CD14-positive monocyte (primary cell): ENCODE data around the gene GPATCH1. TPM values are rescaled to one million over a fixed set of nuclear protein-coding genes. Genes with fewer than 3 reads are reported as not detected.
"Not testable (repeated sequence)": the region's sequence is repeated elsewhere in the genome, so short reads cannot be mapped to it uniquely, and the experiment has no call there.

Experiments used
- DNase-seq, 3 donors: peaks; one replicate each; pipeline ENCODE4 v3.0.0-alpha.2; 2011 to 2022
- H2AFZ ChIP-seq: 2 replicates; pipeline ENCODE4 v1.6.0; 2012; ENCODE audit warnings: mild to moderate bottlenecking, low read depth, low read length, inconsistent platforms; ENCODE audit not compliant: insufficient read depth, poor library complexity, severe bottlenecking
- H3K27ac ChIP-seq, 2 donors: 1 replicate in 1 of 2; 2 replicates in 1 of 2; pipeline ENCODE4 v1.5.1; 2012 to 2013; ENCODE audit warnings: low read length in 2 of 2, control low read depth in 1 of 2, inconsistent platforms in 1 of 2, low read depth in 1 of 2, mild to moderate bottlenecking in 1 of 2
- H3K27me3 ChIP-seq, 2 donors: one replicate each; pipeline versions ENCODE4 v1.6.0 to v1.6.1; 2011 to 2013; ENCODE audit warnings: low read length in 2 of 2; ENCODE audit not compliant: control insufficient read depth in 2 of 2, insufficient read depth in 2 of 2
- H3K36me3 ChIP-seq, 2 donors: replicated peaks in 1 of 2; 1 replicate in 1 of 2; 2 replicates in 1 of 2; pipeline versions ENCODE4 v1.5.1 to v1.6.1; 2012 to 2013; ENCODE audit warnings: low read length in 2 of 2, control low read depth in 1 of 2, inconsistent platforms in 1 of 2, mild to moderate bottlenecking in 1 of 2; ENCODE audit not compliant: insufficient read depth in 2 of 2, control insufficient read depth in 1 of 2
- H3K4me1 ChIP-seq, 2 donors: 1 replicate in 1 of 2; 2 replicates in 1 of 2; pipeline versions ENCODE4 v1.5.1 to v1.6.1; 2012 to 2013; ENCODE audit warnings: low read length in 2 of 2, control low read depth in 1 of 2, inconsistent platforms in 1 of 2, mild to moderate bottlenecking in 1 of 2, moderate library complexity in 1 of 2; ENCODE audit not compliant: insufficient read depth in 2 of 2, control insufficient read depth in 1 of 2
- H3K4me2 ChIP-seq: replicated peaks from 2 replicates; pipeline ENCODE3; 2012; ENCODE audit warnings: low read length, moderate library complexity, mild to moderate bottlenecking; ENCODE audit not compliant: poor library complexity, severe bottlenecking; ENCODE audit errors: extremely low read depth
- H3K4me3 ChIP-seq, 3 experiments: fragments of 200-600 bp in 1 of 3; sonication (generic) in 1 of 3; replicated peaks in 1 of 3; 1 replicate in 2 of 3; 2 replicates in 1 of 3; pipeline ENCODE4 v1.5.1; 2011 to 2013; ENCODE audit warnings: low read length in 3 of 3, mild to moderate bottlenecking in 3 of 3, control low read depth in 2 of 3, low read depth in 2 of 3, inconsistent platforms in 1 of 3, moderate library complexity in 1 of 3
- H3K79me2 ChIP-seq: 2 replicates; pipeline ENCODE4 v1.6.0; 2012; ENCODE audit warnings: mild to moderate bottlenecking, control low read depth, inconsistent platforms, low read length, moderate library complexity; ENCODE audit not compliant: insufficient read depth
- H3K9ac ChIP-seq: 2 replicates; pipeline ENCODE4 v1.6.0; 2017; ENCODE audit warnings: low read length, mild to moderate bottlenecking; ENCODE audit not compliant: insufficient read depth, poor library complexity, severe bottlenecking
- H3K9me3 ChIP-seq, 2 donors: replicated peaks in 1 of 2; 1 replicate in 1 of 2; 2 replicates in 1 of 2; pipeline versions ENCODE4 v1.5.1 to v1.6.1; 2012 to 2013; ENCODE audit warnings: low read length in 2 of 2, control low read depth in 1 of 2; ENCODE audit not compliant: control insufficient read depth in 1 of 2, insufficient read depth in 1 of 2
- H4K20me1 ChIP-seq: 2 replicates; pipeline ENCODE4 v1.6.0; 2012; ENCODE audit warnings: mild to moderate bottlenecking, low read length, control low read depth, moderate library complexity; ENCODE audit not compliant: insufficient read depth
- H3K27ac Mint-ChIP-seq, 7 donors: one replicate each; pipeline ENCODE4 v1.8.0; 2020; ENCODE audit warnings: mild to moderate bottlenecking in 7 of 7, mixed read lengths in 7 of 7, moderate library complexity in 6 of 7, inconsistent platforms in 2 of 7
- H3K27me3 Mint-ChIP-seq, 3 donors: one replicate each; pipeline ENCODE4 v1.8.0; 2021 to 2022; ENCODE audit warnings: low read depth in 3 of 3, mild to moderate bottlenecking in 3 of 3, mixed read lengths in 3 of 3, moderate library complexity in 3 of 3, inconsistent platforms in 1 of 3
- H3K36me3 Mint-ChIP-seq, 2 donors: one replicate each; pipeline ENCODE4 v1.8.0; 2020; ENCODE audit warnings: mixed read lengths in 2 of 2, inconsistent platforms in 1 of 2, mild to moderate bottlenecking in 1 of 2
- H3K4me1 Mint-ChIP-seq: one replicate; pipeline ENCODE4 v1.8.0; 2020; ENCODE audit warnings: mild to moderate bottlenecking, mixed read lengths
- H3K4me3 Mint-ChIP-seq, 2 donors: one replicate each; pipeline ENCODE4 v1.8.0; 2020; ENCODE audit warnings: mild to moderate bottlenecking in 2 of 2, mixed read lengths in 2 of 2, moderate library complexity in 1 of 2
- H3K9me3 Mint-ChIP-seq, 7 donors: one replicate each; pipeline ENCODE4 v1.8.0; 2020 to 2022; ENCODE audit warnings: mixed read lengths in 7 of 7, mild to moderate bottlenecking in 6 of 7, moderate library complexity in 6 of 7, inconsistent platforms in 2 of 7
- WGBS: methylation state at CpG from one replicate; pipeline ENCODE4 v1.1.5; 2013; ENCODE audit warnings: missing lambda C conversion rate; ENCODE audit not compliant: insufficient coverage; 5-methylcytosine and 5-hydroxymethylcytosine counted together
- intact Hi-C, 2 donors: fragments of 100-400 bp; cut with micrococcal nuclease; formaldehyde crosslinking; loops; one replicate each; pipeline versions ENCODE4 v1.15.0 to v1.15.1; 2023
- polyA plus RNA-seq, 3 donors: library from polyadenylated mRNA; depleted of rRNA in 1 of 3; unstranded in 2 of 3; stranded (reverse) in 1 of 3; fragments of 300-500 nt in 2 of 3; fragments of >200 nt in 1 of 3; fragmentation: Illumina TruSeq in 2 of 3; gene quantifications; 1 replicate in 2 of 3; 2 replicates in 1 of 3; pipeline ENCODE4 v1.2.3, GENCODE V29; 2012 to 2021
- TF ChIP-seq, protein P1 (sequence below): fragments of 200-600 bp; IDR thresholded peaks from one replicate; pipeline ENCODE4 v1.8.0; 2022; ENCODE audit warnings: antibody characterized with exemption, mild to moderate bottlenecking

GPATCH1 gene
- polyA plus RNA-seq, 3 donors: 1.4 to 6.8 (median 4.0) TPM

DNA sequence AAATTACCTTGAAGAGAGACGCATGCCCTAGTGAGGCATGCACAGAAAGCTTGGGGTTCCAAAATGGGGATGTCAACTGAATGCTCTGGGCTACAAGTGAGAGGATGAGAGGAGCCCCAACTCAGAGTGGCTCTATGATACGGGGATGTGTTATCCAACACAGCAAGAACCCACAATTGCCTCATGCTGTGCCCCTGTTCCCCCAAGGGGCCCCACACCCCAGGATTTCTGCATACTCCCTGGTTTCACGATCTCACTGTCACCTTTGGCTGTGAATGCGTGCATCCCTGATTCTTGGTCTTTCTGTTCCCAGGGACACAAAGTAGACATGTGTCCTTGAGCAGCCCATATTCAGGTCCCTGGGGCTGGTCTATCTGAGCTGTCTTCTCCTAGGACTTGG lies 80.2 kb downstream of the GPATCH1 start:
- H3K9ac ChIP-seq: no peak overlapping the region
- Mint-ChIP-seq H3K27me3 (peaks cover 0 to 2% (median 2%) of the 10 kb centered on the region in 3 donors), H3K9me3 (no peaks in the 10 kb centered on the region), H3K4me1 (peaks cover 26% of the 10 kb centered on the region), H3K4me3 (no peak overlapping the region), H3K36me3 (peaks cover 0 to 5% of the 10 kb centered on the region in 2 donors), H3K27ac (peak overlapping the region in 5 of 7 donors; percentile 10 to 80 (median 24))
- intact Hi-C loops: no loop called here
- H3K79me2 ChIP-seq: no peaks in the 10 kb centered on the region
- no peak overlapping the region for H3K4me2 ChIP-seq
- WGBS: 60% methylated on average over 3 of the region's 4 CpGs
- DNase-seq: no peak
- no peak overlapping the region for H2AFZ ChIP-seq
- H3K27ac ChIP-seq: peak overlapping the region in 1 of 2 donors; percentile 72
- H3K9me3 ChIP-seq: no peaks in the 10 kb centered on the region
- no peaks in the 10 kb centered on the region for H4K20me1 ChIP-seq
- H3K27me3 ChIP-seq: no peaks in the 10 kb centered on the region
- no peaks in the 10 kb centered on the region for H3K36me3 ChIP-seq
- TF ChIP-seq, protein P1, sequence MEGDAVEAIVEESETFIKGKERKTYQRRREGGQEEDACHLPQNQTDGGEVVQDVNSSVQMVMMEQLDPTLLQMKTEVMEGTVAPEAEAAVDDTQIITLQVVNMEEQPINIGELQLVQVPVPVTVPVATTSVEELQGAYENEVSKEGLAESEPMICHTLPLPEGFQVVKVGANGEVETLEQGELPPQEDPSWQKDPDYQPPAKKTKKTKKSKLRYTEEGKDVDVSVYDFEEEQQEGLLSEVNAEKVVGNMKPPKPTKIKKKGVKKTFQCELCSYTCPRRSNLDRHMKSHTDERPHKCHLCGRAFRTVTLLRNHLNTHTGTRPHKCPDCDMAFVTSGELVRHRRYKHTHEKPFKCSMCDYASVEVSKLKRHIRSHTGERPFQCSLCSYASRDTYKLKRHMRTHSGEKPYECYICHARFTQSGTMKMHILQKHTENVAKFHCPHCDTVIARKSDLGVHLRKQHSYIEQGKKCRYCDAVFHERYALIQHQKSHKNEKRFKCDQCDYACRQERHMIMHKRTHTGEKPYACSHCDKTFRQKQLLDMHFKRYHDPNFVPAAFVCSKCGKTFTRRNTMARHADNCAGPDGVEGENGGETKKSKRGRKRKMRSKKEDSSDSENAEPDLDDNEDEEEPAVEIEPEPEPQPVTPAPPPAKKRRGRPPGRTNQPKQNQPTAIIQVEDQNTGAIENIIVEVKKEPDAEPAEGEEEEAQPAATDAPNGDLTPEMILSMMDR: no peak
- peaks cover 12 to 47% of the 10 kb centered on the region in 2 donors for H3K4me1 ChIP-seq
- no peak overlapping the region for H3K4me3 ChIP-seq

GRCh38 chr19:33163481-33163880 lies 82.5 kb downstream of the GPATCH1 start:
- H3K36me3 Mint-ChIP-seq: peaks cover 4 to 5% of the 10 kb centered on the region in 2 donors
- H3K4me1 ChIP-seq: peaks cover 9 to 33% of the 10 kb centered on the region in 2 donors
- H3K4me1 Mint-ChIP-seq: peaks cover 19% of the 10 kb centered on the region
- peaks cover 5 to 9% of the 10 kb centered on the region in 2 donors for H3K9me3 ChIP-seq
- H2AFZ ChIP-seq: no peak overlapping the region
- H3K27me3 Mint-ChIP-seq: peaks cover 0 to 2% (median 2%) of the 10 kb centered on the region in 3 donors
- H3K27ac ChIP-seq: no peak overlapping the region
- H3K79me2 ChIP-seq: no peaks in the 10 kb centered on the region
- H4K20me1 ChIP-seq: no peaks in the 10 kb centered on the region
- intact Hi-C loops: no loop called here
- H3K9ac ChIP-seq: no peak overlapping the region
- no peak overlapping the region for H3K4me3 Mint-ChIP-seq
- WGBS: 86% methylated on average over 1 of the region's 6 CpGs
- H3K9me3 Mint-ChIP-seq: peaks cover 8 to 13% (median 12%) of the 10 kb centered on the region in 7 donors
- no peaks in the 10 kb centered on the region for H3K27me3 ChIP-seq
- TF ChIP-seq, protein P1: no peak
- H3K27ac Mint-ChIP-seq: no peak overlapping the region
- H3K4me3 ChIP-seq: no peak overlapping the region
- DNase-seq: no peak
- H3K36me3 ChIP-seq: no peaks in the 10 kb centered on the region
- H3K4me2 ChIP-seq: no peak overlapping the region

GRCh38 chr19:33166037-33166436 lies 85.1 kb downstream of the GPATCH1 start:
- H3K27me3 ChIP-seq, H3K4me3 Mint-ChIP-seq, H3K27me3 Mint-ChIP-seq, H3K79me2 ChIP-seq, H3K27ac Mint-ChIP-seq, H3K4me1 Mint-ChIP-seq, H3K27ac ChIP-seq, H3K9me3 ChIP-seq, H4K20me1 ChIP-seq, H3K9ac ChIP-seq, H2AFZ ChIP-seq, H3K36me3 ChIP-seq, H3K4me2 ChIP-seq, DNase-seq, H3K4me3 ChIP-seq, H3K36me3 Mint-ChIP-seq, intact Hi-C loops: not testable (repeated sequence)
- peaks cover 0 to 11% of the 10 kb centered on the region in 2 donors for H3K4me1 ChIP-seq
- H3K9me3 Mint-ChIP-seq: peaks cover 10 to 17% (median 14%) of the 10 kb centered on the region in 7 donors
- 92% methylated on average over 4 of the region's 6 CpGs for WGBS
